Activated CD8-positive, alpha-beta memory T cell treated with anti-CD3 and anti-CD28 coated beads for 48 hours (primary cell): ENCODE results near the gene RPUSD3.

Source experiments
- DNase-seq, 3 experiments: peaks; one replicate each; pipeline ENCODE4 v3.0.0-alpha.2; 2020; ENCODE audit warnings: low read depth in 2 of 3, low spot score in 2 of 3

RPUSD3 gene

GRCh38 chr3:9834520-9835380 lies 9.1 kb downstream of the RPUSD3 start:
- DNase-seq, result no peak

DNA sequence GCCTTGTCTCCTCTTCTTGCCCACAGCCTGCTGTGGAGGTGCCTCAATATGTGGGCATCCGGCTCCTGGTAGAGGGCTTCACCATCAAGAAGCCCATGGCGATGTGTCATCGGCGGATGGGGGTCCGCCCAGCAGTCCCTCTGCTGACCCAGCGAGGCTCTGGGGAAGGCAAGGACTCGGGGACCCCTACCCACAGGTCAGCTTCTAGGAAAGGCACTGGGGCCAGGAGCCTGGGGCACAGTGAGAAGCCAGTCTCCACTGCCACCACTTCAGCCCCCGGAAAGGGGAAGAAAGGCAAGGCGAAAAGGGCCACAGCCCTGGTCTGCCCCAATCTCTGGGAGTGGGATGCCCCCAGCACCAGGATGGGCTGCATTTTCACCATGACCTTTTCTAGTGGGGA lies 10.7 kb downstream of the RPUSD3 start:
- no peak for DNase-seq

- DNase-seq, result no peak
Observed at GRCh38 chr3:9831253-9831652, 12.6 kb downstream of the RPUSD3 start.

GRCh38 chr3:9828801-9829755 lies 14.7 kb downstream of the RPUSD3 start:
- DNase-seq, result no peak

DNA sequence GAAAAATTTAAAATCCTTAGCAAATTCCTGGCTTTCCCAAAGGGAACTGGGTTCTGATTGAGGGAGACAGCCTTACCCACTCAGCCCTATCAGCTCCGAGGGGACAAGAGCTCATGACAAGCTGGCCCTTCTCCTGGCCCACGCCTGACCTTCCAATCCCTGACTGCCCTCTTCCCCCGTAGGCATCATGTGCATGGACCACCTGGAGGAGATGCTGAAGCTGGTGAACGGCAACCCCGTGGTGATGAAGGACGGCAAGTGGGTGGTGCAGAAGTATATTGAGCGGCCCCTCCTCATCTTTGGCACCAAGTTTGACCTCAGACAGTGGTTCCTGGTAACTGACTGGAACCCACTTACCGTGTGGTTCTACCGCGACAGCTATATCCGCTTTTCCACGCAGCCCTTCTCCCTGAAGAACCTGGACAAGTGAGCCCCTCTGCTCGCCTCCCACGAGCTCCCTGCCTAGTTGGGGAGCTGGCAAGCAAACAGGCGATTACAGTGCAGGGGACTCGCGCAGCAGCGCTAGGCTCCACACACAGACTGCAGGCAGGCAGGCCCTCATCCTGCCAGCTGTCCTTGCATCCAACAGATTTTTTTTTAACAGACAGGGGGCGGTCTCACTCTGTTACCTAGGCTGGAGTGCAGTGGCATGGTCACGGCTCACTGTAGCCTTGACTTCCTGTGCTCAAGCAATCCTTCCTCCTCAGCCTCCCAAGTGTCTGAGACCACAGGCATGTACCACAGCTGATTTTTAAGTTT lies 16.8 kb downstream of the RPUSD3 start:
- no peak for DNase-seq

DNA sequence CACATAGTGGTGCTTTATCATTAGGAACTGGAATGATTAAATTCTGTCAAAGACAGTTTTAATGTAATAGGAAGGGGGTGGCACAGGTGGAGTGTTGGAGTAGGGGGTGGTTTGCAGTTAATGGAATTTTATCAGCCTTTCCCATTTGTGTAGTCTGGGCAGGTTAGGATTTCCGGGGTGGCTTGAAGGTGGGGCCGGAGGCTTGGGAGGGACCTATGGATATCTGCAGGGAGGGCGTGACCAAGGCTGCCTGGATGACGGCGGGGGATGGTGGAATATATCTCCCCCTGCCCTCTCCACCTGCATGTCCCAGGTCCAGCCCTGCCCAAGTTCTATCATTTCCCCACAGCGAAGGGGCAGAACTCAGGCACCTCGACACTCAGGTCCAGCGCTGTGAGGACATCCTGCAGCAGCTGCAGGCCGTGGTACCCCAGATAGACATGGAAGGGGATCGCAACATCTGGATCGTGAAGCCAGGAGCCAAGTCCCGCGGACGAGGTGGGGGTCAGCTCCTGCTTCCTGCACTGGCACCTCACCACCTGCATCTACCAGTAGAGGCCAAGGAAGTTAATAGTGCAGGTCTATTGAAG lies 18.3 kb downstream of the RPUSD3 start:
- no peak for DNase-seq

- no peak for DNase-seq
Observed at GRCh38 chr3:9820946-9821345, 22.9 kb downstream of the RPUSD3 start.

GRCh38 chr3:9820543-9820942 lies 23.3 kb downstream of the RPUSD3 start:
- no peak for DNase-seq

DNA sequence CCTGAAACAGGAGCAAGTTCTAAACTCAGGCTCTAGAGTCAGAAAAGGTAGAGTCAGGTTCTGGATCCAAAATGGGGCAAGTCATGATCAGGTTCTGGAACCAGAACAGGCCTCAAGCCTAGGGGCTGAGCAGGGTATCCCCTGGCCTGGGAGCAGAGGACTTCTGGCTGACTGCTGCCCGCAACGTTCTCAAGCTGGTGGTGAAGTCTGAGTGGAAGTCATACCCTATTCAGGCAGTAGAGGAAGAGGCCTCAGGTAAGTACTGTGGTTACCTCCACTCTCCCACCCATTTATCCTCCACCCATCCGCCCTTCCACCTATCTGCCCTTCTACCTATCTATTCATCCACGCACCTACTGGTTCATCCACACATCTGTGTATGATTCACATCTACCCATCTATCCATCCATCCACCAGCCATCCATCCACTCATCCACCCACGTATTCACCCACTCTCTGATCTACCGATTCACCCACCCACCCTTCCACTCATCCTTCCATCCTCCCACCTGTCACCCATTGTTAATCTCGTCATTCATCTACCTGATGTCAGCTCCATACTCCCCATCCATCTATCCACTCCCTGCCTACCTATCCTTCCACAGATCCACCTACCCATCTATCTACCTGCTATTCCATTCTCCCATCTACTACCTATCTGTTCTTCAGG lies 25.0 kb downstream of the RPUSD3 start:
- no peak for DNase-seq

DNA sequence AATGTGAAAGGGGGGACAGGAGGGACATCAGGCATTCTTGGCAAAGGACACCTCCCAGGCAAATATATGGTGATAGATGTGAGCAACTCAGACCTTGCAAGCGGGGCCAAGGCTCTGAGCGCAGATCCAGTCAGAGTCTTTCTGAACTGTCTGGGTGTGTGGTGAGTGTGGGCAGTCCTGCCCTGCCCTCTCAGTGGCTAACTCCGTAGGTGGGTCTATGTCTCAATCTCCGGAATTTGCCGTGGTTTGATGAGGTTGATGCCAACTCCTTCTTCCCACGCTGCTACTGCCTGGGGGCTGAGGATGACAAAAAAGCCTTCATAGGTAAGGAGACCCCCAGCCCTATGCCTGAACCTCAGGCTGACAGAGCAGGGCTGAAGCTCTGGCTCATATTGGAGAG lies 26.4 kb downstream of the RPUSD3 start:
- no peak for DNase-seq

DNA sequence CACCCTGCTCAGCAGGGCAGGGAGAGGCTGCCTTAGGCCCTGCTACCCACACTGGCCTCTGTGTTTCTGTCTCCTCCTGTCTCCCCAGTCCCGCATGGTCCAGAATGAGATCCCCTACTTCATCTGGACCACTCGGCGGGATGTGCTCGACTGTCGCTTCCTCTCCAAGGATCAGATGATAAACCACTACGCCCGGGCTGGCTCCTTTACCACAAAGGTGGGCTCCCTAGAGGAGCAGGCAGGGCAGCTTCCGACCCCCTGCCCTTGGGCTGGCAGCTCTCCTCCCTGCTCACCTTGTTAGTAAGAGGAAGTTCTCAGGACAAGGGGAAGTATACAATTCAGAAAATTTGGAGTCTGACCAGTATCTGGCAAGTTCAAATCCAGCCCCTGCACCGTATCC lies 27.8 kb downstream of the RPUSD3 start:
- no peak for DNase-seq

- DNase-seq, result no peak
Observed at GRCh38 chr3:9812870-9813483, 30.8 kb downstream of the RPUSD3 start.

- DNase-seq, result no peak
Observed at GRCh38 chr3:9810846-9811245, 33.0 kb downstream of the RPUSD3 start.

GRCh38 chr3:9810433-9810770 lies 33.4 kb downstream of the RPUSD3 start:
- no peak for DNase-seq

GRCh38 chr3:9809615-9810432 lies 34.0 kb downstream of the RPUSD3 start, which contains the start of gene TTLL3:
TTLL3 (plus strand) TSS chr3:9810262; CDS start chr3:9810662, 400 bp downstream.
- peak in 2 of 3 experiments; percentile 16 to 24 for DNase-seq

GRCh38 chr3:9809239-9809614 lies 34.6 kb downstream of the RPUSD3 start:
- DNase-seq, result no peak

DNA sequence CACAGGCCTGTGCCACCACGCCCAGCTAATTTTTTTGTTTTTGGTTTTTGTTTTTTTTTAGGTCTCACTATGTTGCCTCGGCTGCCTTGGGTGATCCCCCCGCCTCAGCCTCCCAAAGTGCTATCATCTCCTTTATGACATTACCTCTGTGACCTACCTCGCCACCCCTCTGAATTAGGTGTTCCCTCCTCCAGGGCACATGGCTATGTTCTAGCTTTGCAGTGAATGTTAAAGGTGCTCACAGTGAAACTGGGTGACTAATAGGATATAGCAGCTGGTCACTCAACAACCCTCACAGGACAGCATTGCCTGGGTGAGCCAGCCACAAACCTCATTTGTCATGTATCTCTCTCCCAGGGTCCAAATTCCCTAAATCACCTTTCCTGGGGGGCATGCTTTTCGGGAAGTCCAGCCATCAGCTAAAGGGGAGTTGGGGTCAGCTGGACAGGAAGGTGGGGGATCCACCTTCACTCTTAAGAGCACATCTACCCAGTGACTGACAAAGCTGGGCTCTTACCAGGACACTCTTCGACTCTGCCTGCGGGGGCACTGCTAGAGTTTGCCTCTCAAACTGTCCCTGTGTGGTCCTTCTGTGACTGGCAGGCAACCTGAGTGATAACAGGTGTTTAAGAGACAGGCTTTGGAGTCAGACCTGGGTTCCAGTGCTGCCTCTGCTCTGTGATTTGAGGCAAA lies 35.3 kb downstream of the RPUSD3 start:
- DNase-seq, result peak in 1 of 3 experiments; percentile 22

- no peak for DNase-seq
Observed at GRCh38 chr3:9807981-9808344, 35.8 kb downstream of the RPUSD3 start.
